ENCODE measurements around the gene PLCXD1.

Gene PLCXD1

DNA sequence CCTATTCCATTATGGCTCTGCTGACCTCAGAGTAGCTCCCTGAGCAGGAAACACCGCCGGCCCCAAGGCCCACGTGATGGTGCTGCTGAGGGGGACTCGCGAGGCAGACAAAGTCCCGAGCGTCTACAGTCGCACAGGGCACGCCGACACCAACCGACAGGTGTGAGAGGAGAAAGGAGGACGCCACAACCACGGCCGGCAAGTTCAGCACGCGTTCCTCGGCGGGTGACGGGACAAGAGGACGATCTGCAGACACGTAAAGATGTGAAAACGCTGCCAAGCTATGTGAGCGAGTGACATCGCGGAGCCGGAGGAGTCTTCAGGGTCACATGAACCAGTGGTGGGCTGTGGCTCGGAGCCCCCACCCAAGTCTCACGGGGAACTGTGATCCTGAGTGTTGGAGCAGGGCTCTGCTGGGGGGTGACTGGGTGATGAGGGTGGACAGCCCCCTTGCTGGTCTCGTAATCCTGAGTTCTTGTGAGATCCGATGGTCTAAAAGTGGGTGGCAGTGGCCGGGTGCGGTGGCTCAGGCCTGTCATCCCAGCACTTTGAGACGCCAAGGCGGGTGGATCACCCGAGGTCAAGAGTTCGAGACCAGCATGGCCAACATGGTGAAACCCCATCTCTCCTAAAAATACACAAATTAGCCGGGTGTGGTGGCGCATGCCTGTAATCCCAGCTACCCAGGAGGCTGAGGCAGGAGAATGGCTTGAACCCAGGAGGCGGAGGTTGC, 71.6 kb downstream of the PLCXD1 start:
- TF ChIP-seq, protein P1, sequence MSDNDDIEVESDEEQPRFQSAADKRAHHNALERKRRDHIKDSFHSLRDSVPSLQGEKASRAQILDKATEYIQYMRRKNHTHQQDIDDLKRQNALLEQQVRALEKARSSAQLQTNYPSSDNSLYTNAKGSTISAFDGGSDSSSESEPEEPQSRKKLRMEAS (IDR thresholded peaks at IDR 0.05), result no peak
- no peak for TF ChIP-seq EGR1 (IDR thresholded peaks at IDR 0.05)
- TF ChIP-seq TAF1 (IDR thresholded peaks at IDR 0.05; ENCODE audit: low read depth), result no peak
- no peak for TF ChIP-seq EP300 (IDR thresholded peaks at IDR 0.05; ENCODE audit: borderline replicate concordance)
- TF ChIP-seq YY1 (IDR thresholded peaks at IDR 0.05; ENCODE audit: low read depth), result no peak
- TF ChIP-seq, protein P2, sequence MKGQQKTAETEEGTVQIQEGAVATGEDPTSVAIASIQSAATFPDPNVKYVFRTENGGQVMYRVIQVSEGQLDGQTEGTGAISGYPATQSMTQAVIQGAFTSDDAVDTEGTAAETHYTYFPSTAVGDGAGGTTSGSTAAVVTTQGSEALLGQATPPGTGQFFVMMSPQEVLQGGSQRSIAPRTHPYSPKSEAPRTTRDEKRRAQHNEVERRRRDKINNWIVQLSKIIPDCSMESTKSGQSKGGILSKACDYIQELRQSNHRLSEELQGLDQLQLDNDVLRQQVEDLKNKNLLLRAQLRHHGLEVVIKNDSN (IDR thresholded peaks at IDR 0.05), result no peak
- TF ChIP-seq NFIC (IDR thresholded peaks at IDR 0.05), result no peak
- TF ChIP-seq CEBPB (IDR thresholded peaks at IDR 0.05), result no peak
- TF ChIP-seq ZBTB7A (IDR thresholded peaks at IDR 0.05; ENCODE audit: low read depth), result no peak
- TF ChIP-seq FOXM1 (IDR thresholded peaks at IDR 0.05; ENCODE audit: borderline replicate concordance, low read depth), result no peak
- TF ChIP-seq, protein P3, sequence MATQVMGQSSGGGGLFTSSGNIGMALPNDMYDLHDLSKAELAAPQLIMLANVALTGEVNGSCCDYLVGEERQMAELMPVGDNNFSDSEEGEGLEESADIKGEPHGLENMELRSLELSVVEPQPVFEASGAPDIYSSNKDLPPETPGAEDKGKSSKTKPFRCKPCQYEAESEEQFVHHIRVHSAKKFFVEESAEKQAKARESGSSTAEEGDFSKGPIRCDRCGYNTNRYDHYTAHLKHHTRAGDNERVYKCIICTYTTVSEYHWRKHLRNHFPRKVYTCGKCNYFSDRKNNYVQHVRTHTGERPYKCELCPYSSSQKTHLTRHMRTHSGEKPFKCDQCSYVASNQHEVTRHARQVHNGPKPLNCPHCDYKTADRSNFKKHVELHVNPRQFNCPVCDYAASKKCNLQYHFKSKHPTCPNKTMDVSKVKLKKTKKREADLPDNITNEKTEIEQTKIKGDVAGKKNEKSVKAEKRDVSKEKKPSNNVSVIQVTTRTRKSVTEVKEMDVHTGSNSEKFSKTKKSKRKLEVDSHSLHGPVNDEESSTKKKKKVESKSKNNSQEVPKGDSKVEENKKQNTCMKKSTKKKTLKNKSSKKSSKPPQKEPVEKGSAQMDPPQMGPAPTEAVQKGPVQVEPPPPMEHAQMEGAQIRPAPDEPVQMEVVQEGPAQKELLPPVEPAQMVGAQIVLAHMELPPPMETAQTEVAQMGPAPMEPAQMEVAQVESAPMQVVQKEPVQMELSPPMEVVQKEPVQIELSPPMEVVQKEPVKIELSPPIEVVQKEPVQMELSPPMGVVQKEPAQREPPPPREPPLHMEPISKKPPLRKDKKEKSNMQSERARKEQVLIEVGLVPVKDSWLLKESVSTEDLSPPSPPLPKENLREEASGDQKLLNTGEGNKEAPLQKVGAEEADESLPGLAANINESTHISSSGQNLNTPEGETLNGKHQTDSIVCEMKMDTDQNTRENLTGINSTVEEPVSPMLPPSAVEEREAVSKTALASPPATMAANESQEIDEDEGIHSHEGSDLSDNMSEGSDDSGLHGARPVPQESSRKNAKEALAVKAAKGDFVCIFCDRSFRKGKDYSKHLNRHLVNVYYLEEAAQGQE (IDR thresholded peaks at IDR 0.05; ENCODE audit: low read depth), result no peak
- TF ChIP-seq TCF12 (IDR thresholded peaks at IDR 0.05; ENCODE audit: low read depth), result no peak
